ENCODE results near the gene AARSD1. TPM values are rescaled to one million over a fixed set of nuclear protein-coding genes. Genes with fewer than 3 reads are reported as not detected.

Gene AARSD1
- total and polyA plus RNA-seq, 2 donors (not counting 3 experiments of a cell fraction or from before 2014, with no cell fraction given): 42.8 to 53.2 TPM

- H3K36me3 ChIP-seq (ENCODE audit: control insufficient read depth in 2 of 2, extremely low read depth in 1 of 2, insufficient read depth in 2 of 2, low read length in 2 of 2): peaks cover 16 to 22% of the 10 kb centered on the region in 2 experiments
- intact Hi-C loops (cut with micrococcal nuclease) (no loop called here), dilution Hi-C loops (cut with MboI; ENCODE audit: extremely low pct_ligation_motif_present, low sequenced_read_pairs) (no loop called here)
- H3K27ac ChIP-seq (ENCODE audit: insufficient read depth, low read depth, low read length): no peak overlapping the region
- H3K27me3 ChIP-seq (ENCODE audit: control insufficient read depth in 2 of 2, insufficient read depth in 2 of 2, low read length in 2 of 2): no peaks in the 10 kb centered on the region
- no peaks in the 10 kb centered on the region for H3K9me1 ChIP-seq (replicated peaks; ENCODE audit: control insufficient read depth, extremely low read depth, insufficient read depth, low read length)
- POLR2A ChIA-PET: no interaction called here
- no TSS peak for BruUV-seq (replicated peaks)
- no peaks in the 10 kb centered on the region for H4K20me1 ChIP-seq (replicated peaks; ENCODE audit: control insufficient read depth, extremely low read depth, insufficient read depth, low read length)
- no peak overlapping the region for H3K9ac ChIP-seq (replicated peaks; ENCODE audit: extremely low read depth, insufficient read depth, low read length)
- no peak for DNase-seq (ENCODE audit: low read depth, low spot score)
- H3K79me2 ChIP-seq (ENCODE audit: control insufficient read depth, insufficient read depth, low read length): no peaks in the 10 kb centered on the region
- CTCF ChIA-PET: no interaction called here
- H3K9me3 ChIP-seq (replicated peaks; ENCODE audit: control insufficient read depth, insufficient read depth, low read length): no peaks in the 10 kb centered on the region
- TF ChIP-seq JUN (IDR thresholded peaks at IDR 0.05; ENCODE audit: borderline replicate concordance, insufficient read depth, insufficient read length, low read depth) (no peak), POLR2AphosphoS5 (IDR thresholded peaks at IDR 0.05; ENCODE audit: insufficient read depth, low read depth, low read length) (no peak), CTCF (IDR thresholded peaks at IDR 0.05; ENCODE audit: extremely low read depth in 1 of 2, insufficient read depth in 1 of 2, low read depth in 1 of 2, low read length in 2 of 2) (no peak), FOS (IDR thresholded peaks at IDR 0.05; ENCODE audit: borderline replicate concordance, insufficient read depth, low read length) (no peak), POLR2A (IDR thresholded peaks at IDR 0.05; ENCODE audit: low read depth, low read length) (no peak), MAX (IDR thresholded peaks at IDR 0.05; ENCODE audit: insufficient read depth, insufficient read length) (no peak), MYC (IDR thresholded peaks at IDR 0.05; ENCODE audit: low read depth, low read length) (no peak), EZH2 (IDR thresholded peaks at IDR 0.05; ENCODE audit: borderline replicate concordance, low read depth, low read length, severe bottlenecking) (no peak), GATA2 (IDR thresholded peaks at IDR 0.05; ENCODE audit: insufficient read depth, insufficient read length, low read depth, low read length) (no peak)
- no peak overlapping the region for H3K4me3 ChIP-seq (replicated peaks in 1 of 3; ENCODE audit: insufficient read depth in 1 of 3, low read depth in 1 of 3, low read length in 3 of 3)
- no peak overlapping the region for H2AFZ ChIP-seq (ENCODE audit: low read depth, low read length)
- H3K4me1 ChIP-seq (ENCODE audit: control insufficient read depth, extremely low read depth, insufficient read depth, low read length): peaks cover 12% of the 10 kb centered on the region
- no peak for FAIRE-seq
- H3K4me2 ChIP-seq (ENCODE audit: insufficient read depth, low read length): no peak overlapping the region
These were observed 28.6 kb upstream of the AARSD1 start for GRCh38 chr17:42992872-42993271.

Measured in endothelial cell of umbilical vein (primary cell).